SK-N-MC (cell line): Measurements from ENCODE around the gene ZNF620.

Experiments used
- EZH2 ChIP-seq: fragments of 200-600 bp; sonication (generic); IDR thresholded peaks from one replicate; pipeline ENCODE4 v1.6.1; 2017; ENCODE audit warnings: antibody characterized with exemption
- FOXP2 ChIP-seq: optimal IDR thresholded peaks from 2 replicates; pipeline ENCODE3; 2011; ENCODE audit warnings: mild to moderate bottlenecking, moderate library complexity; ENCODE audit not compliant: insufficient read depth; ENCODE audit errors: extremely low read length, control extremely low read depth
- POLR2AphosphoS5 ChIP-seq: IDR thresholded peaks from 2 replicates; pipeline ENCODE4 v1.6.1; 2012; ENCODE audit warnings: mild to moderate bottlenecking, low read depth, low read length, borderline replicate concordance

DNA sequence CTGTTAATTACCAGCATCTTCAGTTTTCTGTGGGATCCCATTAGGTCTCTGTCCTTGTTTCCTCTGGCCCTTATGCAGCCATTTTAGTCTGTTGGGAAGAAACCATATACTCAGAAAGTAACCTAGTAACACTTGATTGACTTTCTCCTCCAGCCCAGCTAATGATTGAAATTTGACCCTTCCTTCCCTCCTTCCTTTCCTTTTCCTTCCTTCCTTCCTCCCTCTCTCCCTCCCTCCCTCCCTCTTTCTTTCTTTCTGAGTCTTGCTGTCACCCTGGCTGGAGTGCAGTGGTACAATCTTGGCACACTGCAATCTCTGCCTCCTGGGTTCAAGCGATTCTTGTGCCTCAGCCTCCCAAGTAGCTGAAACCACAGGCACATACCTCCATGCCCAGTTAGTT is 5.9 kb upstream of the ZNF620 start:
- TF ChIP-seq EZH2 (no peak), POLR2AphosphoS5 (no peak), FOXP2 (no peak)
